ENCODE data around the gene OGA.

Gene OGA

DNA sequence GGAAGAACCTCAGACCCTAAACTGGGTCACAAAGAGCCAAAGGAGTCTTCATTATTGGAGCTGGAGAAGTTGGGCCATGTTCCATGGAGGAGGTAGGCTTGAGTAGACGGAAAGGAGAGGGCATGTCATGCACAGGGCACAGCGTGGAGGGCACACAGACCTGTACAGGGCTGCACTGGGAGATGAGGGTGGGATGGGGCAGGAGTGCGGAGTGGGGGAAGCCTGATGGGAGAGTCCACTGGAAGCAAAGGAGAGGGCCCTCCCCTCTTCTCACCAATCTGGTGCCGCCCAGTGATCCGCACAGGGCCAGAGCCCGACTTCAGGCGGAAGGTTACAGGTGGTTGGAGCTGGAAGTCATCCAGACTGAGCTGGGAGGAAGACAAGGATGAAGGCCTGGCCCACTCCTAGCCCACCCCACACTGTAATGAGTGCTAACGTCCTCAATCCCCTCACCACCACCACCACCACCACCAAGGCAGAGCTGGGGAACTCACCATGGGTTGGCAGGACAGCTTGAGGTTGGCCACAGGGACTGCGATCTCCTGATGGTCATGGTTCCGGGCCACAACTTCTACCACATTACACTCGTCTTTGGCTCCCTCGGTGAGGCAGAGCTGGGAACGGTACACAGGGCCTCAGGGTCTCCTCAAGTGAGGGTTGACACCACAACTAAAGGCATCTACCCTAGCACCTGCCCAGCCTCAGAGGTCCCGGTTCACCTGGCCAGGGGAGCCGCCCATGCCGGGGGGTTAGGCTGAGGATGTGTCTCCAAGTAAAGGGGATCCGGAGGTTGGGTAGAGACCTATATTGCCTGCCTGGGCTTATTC is 36.0 kb downstream of the OGA start:
- Histone ChIP-seq H3K4me3 (ENCODE audit: low read depth, low read length) (peak overlapping the region; percentile 81), H3K36me3 (ENCODE audit: control insufficient read depth in 2 of 2, insufficient read depth in 1 of 2, low read length in 2 of 2) (peaks cover 14 to 41% of the 10 kb centered on the region in 2 experiments), H3K4me1 (ENCODE audit: control insufficient read depth, insufficient read depth, low read length) (peaks cover 18% of the 10 kb centered on the region), H3K9me3 (ENCODE audit: control insufficient read depth, insufficient read depth, low read depth, low read length) (no peaks in the 10 kb centered on the region), H3K27ac (ENCODE audit: extremely low read depth, low read depth, low read length) (peak overlapping the region; percentile 37; the same call in 1 of the 2 replicates)
- POLR2A ChIA-PET, result interaction anchor here (2.8 kb wide), 1 partner anchor 36 kb away, joined by 16 read pairs; the partner anchor contains the start of gene OGA
- TF ChIP-seq ZNF514 (tag by site-specific recombination; IDR thresholded peaks at IDR 0.05), result no peak
- peak; percentile 78; the same call in 1 of the 2 replicates for TF ChIP-seq MZF1 (tag by site-specific recombination; IDR thresholded peaks at IDR 0.05; ENCODE audit: borderline replicate concordance)
- TF ChIP-seq, protein P1, sequence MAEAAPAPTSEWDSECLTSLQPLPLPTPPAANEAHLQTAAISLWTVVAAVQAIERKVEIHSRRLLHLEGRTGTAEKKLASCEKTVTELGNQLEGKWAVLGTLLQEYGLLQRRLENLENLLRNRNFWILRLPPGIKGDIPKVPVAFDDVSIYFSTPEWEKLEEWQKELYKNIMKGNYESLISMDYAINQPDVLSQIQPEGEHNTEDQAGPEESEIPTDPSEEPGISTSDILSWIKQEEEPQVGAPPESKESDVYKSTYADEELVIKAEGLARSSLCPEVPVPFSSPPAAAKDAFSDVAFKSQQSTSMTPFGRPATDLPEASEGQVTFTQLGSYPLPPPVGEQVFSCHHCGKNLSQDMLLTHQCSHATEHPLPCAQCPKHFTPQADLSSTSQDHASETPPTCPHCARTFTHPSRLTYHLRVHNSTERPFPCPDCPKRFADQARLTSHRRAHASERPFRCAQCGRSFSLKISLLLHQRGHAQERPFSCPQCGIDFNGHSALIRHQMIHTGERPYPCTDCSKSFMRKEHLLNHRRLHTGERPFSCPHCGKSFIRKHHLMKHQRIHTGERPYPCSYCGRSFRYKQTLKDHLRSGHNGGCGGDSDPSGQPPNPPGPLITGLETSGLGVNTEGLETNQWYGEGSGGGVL (tag by site-specific recombination; IDR thresholded peaks at IDR 0.05), result no peak
- TF ChIP-seq, protein P2, sequence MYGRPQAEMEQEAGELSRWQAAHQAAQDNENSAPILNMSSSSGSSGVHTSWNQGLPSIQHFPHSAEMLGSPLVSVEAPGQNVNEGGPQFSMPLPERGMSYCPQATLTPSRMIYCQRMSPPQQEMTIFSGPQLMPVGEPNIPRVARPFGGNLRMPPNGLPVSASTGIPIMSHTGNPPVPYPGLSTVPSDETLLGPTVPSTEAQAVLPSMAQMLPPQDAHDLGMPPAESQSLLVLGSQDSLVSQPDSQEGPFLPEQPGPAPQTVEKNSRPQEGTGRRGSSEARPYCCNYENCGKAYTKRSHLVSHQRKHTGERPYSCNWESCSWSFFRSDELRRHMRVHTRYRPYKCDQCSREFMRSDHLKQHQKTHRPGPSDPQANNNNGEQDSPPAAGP (tag by site-specific recombination; IDR thresholded peaks at IDR 0.05), result no peak
- TF ChIP-seq, protein P3, sequence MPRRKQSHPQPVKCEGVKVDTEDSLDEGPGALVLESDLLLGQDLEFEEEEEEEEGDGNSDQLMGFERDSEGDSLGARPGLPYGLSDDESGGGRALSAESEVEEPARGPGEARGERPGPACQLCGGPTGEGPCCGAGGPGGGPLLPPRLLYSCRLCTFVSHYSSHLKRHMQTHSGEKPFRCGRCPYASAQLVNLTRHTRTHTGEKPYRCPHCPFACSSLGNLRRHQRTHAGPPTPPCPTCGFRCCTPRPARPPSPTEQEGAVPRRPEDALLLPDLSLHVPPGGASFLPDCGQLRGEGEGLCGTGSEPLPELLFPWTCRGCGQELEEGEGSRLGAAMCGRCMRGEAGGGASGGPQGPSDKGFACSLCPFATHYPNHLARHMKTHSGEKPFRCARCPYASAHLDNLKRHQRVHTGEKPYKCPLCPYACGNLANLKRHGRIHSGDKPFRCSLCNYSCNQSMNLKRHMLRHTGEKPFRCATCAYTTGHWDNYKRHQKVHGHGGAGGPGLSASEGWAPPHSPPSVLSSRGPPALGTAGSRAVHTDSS (tag by site-specific recombination; IDR thresholded peaks at IDR 0.05), result peak; percentile 84
- TF ChIP-seq SCRT2 (tag by site-specific recombination; IDR thresholded peaks at IDR 0.05), result peak; percentile 97
- TF ChIP-seq SP2 (tag by site-specific recombination; IDR thresholded peaks at IDR 0.05), result peak; percentile 19; the same call in 1 of the 2 replicates
- no peak for TF ChIP-seq ZNF624 (tag by site-specific recombination; IDR thresholded peaks at IDR 0.05)
- peak; percentile 71; the same call in 1 of the 2 replicates for TF ChIP-seq SCRT1 (tag by site-specific recombination; IDR thresholded peaks at IDR 0.05; ENCODE audit: borderline replicate concordance)
- no peak for TF ChIP-seq ZNF664 (tag by site-specific recombination; IDR thresholded peaks at IDR 0.05)
- no peak for TF ChIP-seq ZNF37A (tag by site-specific recombination; IDR thresholded peaks at IDR 0.05)
- TF ChIP-seq ZXDB (tag by site-specific recombination; IDR thresholded peaks at IDR 0.05), result no peak
- TF ChIP-seq, protein P4, sequence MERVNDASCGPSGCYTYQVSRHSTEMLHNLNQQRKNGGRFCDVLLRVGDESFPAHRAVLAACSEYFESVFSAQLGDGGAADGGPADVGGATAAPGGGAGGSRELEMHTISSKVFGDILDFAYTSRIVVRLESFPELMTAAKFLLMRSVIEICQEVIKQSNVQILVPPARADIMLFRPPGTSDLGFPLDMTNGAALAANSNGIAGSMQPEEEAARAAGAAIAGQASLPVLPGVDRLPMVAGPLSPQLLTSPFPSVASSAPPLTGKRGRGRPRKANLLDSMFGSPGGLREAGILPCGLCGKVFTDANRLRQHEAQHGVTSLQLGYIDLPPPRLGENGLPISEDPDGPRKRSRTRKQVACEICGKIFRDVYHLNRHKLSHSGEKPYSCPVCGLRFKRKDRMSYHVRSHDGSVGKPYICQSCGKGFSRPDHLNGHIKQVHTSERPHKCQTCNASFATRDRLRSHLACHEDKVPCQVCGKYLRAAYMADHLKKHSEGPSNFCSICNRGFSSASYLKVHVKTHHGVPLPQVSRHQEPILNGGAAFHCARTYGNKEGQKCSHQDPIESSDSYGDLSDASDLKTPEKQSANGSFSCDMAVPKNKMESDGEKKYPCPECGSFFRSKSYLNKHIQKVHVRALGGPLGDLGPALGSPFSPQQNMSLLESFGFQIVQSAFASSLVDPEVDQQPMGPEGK (tag by site-specific recombination; IDR thresholded peaks at IDR 0.05), result no peak
- TF ChIP-seq ZNF248 (tag by site-specific recombination; IDR thresholded peaks at IDR 0.05), result no peak
- no peak for TF ChIP-seq KLF10 (tag by site-specific recombination; IDR thresholded peaks at IDR 0.05)
- TF ChIP-seq SP3 (tag by site-specific recombination; IDR thresholded peaks at IDR 0.05), result peak; percentile 15; the same call in 1 of the 2 replicates
- CTCF ChIA-PET, result interaction anchor here (0.6 to 8.1 kb wide), 24 partner anchors 10 to 621 kb away, joined by 3 to 203 read pairs (median 6); partner anchors contain the start of genes DPCD, OGA and POLL

DNA sequence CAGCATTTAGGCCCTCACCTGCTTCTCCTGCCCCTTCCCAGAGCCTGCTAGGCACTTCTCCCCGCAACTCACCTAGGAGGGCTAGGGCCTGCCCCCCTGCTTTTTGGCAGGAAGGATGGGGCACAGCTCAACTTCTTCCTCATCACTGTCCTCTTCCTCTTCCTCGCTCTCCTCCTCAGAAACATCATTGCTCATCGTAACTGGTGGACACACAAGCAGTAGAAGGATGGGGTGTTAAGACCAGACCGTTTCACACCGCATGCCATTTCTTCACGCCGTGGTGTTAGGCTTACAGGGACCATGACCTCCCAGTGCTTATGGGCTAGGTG is 36.6 kb downstream of the OGA start:
- Histone ChIP-seq H3K9me3 (ENCODE audit: control insufficient read depth, insufficient read depth, low read depth, low read length) (no peaks in the 10 kb centered on the region), H3K36me3 (ENCODE audit: control insufficient read depth in 2 of 2, insufficient read depth in 1 of 2, low read length in 2 of 2) (peaks cover 8 to 35% of the 10 kb centered on the region in 2 experiments), H3K4me3 (ENCODE audit: low read depth, low read length) (no peak overlapping the region), H3K4me1 (ENCODE audit: control insufficient read depth, insufficient read depth, low read length) (peaks cover 18% of the 10 kb centered on the region), H3K27ac (ENCODE audit: extremely low read depth, low read depth, low read length) (no peak overlapping the region)
- TF ChIP-seq, protein P3 (tag by site-specific recombination; IDR thresholded peaks at IDR 0.05), result peak; percentile 75
- no peak for TF ChIP-seq ZNF473 (tag by site-specific recombination; IDR thresholded peaks at IDR 0.05)
- CTCF ChIA-PET, result interaction anchor here (0.5 to 8.1 kb wide), 52 partner anchors 8 to 1355 kb away, joined by 3 to 203 read pairs (median 4); partner anchors contain the start of genes DPCD, OGA and POLL
- POLR2A ChIA-PET, result interaction anchor here (0.6 to 1.3 kb wide), 5 partner anchors 12 to 193 kb away, joined by 3 to 11 read pairs (median 3); partner anchors contain the start of genes DPCD, OGA and POLL
